GM19099 (cell line): ENCODE results near the gene SLF2.

Source experiments
- POLR2A ChIP-seq: IDR thresholded peaks from 3 replicates; pipeline ENCODE4 v1.6.1; 2011; ENCODE audit warnings: low read depth; ENCODE audit not compliant: insufficient read length; ENCODE audit errors: extremely low read depth

The SLF2 gene

DNA sequence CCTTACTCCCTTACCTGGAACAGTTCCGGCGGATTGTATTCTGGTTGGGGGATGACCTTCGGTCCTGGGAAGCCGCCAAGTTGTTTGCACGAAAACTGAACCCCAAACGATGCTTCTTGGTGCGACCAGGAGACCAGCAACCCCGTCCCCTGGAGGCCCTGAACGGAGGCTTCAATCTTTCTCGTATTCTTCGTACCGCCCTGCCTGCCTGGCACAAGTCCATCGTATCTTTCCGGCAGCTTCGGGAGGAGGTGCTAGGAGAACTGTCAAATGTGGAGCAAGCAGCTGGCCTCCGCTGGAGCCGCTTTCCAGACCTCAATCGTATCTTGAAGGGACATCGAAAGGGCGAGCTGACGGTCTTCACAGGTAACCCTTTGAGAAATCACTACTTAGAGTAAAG is 76.3 kb downstream of the SLF2 start:
- TF ChIP-seq POLR2A: no peak

- no peak for TF ChIP-seq POLR2A
Observed at GRCh38 chr10:100993986-100994708, 81.4 kb downstream of the SLF2 start.

DNA sequence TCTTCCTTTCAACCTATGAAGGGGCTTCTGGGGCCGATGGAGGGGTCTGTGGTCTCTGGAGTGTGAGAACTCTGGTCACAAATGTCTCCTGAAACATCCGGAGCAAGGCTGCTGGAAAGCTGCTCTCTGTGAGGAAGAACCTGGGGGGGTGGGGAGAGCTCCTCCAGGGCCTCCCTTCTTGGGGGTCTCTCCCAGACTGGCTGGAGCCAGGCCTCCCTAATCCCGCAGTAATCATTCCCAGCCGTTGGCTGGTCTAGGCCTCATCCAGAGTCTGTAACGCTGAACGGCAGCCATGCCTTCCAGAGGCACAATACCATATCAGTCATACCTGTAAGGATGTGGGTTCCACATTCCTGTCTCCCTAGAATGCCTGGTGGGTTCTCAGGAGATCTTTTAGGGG is 82.4 kb downstream of the SLF2 start:
- no peak for TF ChIP-seq POLR2A

- TF ChIP-seq POLR2A: no peak
Observed at GRCh38 chr10:100996678-100997359, 84.1 kb downstream of the SLF2 start.

GRCh38 chr10:100997360-100998182 is 84.8 kb downstream of the SLF2 start:
- peak; percentile 22 for TF ChIP-seq POLR2A

GRCh38 chr10:100998183-100998990 is 85.6 kb downstream of the SLF2 start:
- peak; percentile 14 for TF ChIP-seq POLR2A

- peak; percentile 28 for TF ChIP-seq POLR2A
Observed at GRCh38 chr10:100998991-100999741, 86.4 kb downstream of the SLF2 start.

GRCh38 chr10:100999742-101000126 is 87.0 kb downstream of the SLF2 start, which contains the start of gene LZTS2:
Gene LZTS2, plus strand, starts transcription at chr10:100999808. Its CDS starts 2,731 bp downstream, at chr10:101002539.
- TF ChIP-seq POLR2A: no peak

DNA sequence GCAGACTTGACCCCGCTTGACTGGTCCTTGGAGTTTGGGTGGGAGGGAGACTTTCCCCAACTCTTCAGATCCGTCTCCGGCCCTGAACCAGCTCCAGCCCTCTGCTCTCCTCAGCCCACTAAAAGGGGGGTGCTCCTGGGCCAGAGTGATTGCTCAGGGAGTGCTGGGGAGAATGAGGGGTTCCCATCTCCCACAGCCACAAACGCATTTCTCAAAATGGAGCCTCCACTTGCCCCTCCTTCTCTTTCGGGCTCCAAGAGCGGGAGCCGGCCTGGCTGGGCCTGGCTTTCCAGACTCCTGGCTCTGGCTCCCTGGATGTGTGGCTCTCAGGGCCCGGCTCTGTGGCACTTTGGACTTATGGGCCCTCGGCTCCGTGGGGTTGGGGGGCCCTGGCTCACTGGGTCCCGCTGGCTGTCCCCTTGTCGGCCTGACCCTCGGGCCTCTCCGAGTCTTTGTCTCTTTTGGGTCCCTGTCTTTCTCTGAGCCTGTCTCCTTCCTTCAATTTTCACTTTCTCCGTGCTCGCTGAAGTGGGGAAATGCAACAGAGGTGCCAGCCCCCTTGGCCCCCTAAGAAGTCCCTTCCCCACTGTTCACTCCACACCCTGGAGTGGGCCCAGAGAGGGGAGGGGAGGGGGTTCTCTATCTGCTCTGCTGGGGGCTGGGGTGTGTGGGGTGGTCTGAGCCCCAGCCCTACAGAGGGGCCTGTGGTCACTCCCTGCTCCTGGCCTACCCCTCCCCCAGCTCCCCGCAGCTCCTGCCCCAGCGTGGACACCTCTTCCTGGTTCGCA is 87.6 kb downstream of the SLF2 start:
- no peak for TF ChIP-seq POLR2A

DNA sequence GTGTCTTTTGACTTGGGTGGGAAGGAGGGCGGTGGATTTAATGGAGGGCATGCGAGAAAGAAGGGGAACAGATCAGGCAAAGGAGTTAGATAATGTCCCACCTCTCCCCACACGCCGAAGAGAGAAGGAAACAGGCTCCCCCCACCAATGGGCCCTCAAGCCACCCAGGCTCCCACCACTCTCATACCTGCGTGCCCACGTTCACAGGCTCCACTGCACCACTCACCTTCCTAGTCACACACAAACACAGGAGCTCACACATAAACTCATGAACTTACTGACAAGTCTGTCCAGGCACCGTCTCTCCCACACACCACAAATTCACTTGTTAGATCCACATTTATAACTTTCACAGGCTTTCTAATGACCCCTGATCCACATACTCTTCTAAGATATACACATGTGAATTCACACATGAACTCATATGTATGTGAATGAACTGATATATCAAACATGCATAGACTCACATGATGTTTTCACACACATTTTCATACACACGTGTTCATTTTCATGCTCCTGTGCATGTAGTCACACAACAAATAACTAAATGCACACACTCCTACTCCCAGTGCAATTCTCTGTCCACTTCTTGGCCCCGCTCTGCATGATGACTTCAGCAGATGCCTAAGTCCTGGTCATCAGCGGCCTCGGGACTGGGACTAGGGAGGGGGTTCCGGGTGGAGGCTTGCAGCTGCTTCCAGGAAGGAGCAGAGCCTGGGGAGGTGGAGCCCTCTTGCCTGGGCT is 88.3 kb downstream of the SLF2 start:
- TF ChIP-seq POLR2A: no peak

DNA sequence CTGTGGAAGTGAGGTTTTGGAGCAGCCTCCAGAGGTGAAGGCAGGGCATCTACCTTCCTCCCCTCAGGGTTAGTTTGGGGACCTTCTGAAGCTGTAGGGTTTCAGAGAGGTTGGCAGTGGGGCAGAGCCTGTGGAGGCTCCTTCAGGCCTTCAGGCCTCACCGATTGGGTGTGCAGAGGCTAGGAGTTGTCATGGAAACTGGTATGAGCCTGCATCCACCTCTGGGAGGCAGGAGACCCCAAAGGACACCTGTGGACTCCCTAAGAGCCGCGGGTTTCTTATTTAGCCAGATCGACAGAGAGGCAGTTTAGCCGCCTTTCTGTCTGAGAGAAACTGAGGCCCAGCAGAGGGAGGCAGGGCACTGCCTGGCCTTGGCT is 88.9 kb downstream of the SLF2 start:
- no peak for TF ChIP-seq POLR2A

DNA sequence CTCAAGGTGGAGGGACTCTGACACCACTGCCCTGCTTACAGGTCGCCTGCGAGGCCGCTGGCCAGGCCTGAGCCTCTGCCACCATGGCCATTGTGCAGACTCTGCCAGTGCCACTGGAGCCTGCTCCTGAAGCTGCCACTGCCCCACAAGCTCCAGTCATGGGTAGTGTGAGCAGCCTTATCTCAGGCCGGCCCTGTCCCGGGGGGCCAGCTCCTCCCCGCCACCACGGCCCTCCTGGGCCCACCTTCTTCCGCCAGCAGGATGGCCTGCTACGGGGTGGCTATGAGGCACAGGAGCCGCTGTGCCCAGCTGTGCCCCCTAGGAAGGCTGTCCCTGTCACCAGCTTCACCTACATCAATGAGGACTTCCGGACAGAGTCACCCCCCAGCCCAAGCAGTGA is 89.7 kb downstream of the SLF2 start:
- no peak for TF ChIP-seq POLR2A
